ENCODE measurements around the gene REL.
"Not testable (repeated sequence)": the region's sequence is repeated elsewhere in the genome, so short reads cannot be mapped to it uniquely, and the experiment has no call there.

The REL gene

GRCh38 chr2:60926741-60927552, 45.6 kb downstream of the REL start:
- no peak for DNase-seq

DNA sequence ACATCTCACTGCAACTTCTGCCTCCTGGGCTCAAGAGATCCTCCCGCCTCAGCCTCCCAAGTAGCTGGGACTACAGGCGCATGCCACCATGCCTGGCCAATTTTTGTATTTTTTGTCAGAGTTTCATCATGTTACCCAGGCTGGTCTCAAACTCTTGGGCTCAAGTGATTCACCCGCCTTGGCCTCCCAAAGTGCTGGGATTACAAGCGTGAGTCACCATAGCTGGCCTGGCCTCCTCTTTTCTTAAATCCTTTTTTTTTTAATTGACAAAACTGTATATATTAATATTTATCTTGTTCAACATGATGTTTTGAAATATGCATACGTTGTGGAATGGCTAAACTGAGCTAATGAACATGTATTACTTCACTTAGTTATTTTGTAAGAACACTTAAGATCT, 50.7 kb downstream of the REL start:
- not testable (repeated sequence) for DNase-seq

DNA sequence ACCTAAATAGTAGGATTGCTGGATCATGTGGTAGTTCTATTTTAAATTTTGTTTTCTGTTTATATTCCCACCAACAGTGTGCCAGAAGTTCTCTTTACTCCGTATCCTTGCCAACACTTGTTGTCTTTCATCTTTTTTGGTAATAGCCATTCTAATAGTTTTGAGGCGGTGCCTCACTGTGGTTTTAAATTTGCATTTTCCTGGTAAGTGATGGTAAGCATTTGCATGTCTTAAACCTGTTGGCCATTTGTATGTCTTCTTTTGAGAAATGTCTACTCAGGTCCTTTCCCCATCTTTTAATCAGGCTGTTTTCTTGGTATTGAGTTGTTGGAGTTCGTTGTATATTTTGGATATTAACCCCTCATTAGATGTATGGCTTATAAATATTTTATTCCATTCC, 51.6 kb downstream of the REL start:
- DNase-seq = no peak

DNA sequence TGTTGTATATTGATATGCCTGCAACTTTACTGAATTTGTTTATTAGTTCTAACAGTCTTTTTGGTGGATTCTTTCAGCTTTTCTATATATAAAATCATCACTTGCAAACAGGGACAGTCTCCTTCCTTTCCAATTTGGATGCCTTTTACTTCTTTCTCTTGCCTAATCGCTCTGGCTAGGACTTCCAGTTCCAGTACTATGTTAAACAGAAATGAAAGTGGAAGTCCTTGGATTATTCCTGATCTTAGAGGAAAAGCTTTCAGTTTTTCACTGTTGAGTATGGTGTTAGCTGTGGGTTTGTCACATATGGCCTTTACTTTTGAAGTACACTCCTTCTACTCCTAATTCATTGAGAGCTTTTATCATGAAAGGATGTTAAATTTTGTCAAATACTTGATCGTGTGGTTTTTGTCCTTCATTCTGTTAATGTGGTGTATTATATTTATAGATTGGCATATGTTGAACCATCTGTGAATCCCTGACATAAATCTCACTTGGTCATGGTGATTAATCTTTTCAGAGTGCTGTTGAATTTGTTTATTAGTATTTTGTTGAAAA, 52.9 kb downstream of the REL start:
- no peak for DNase-seq

DNA sequence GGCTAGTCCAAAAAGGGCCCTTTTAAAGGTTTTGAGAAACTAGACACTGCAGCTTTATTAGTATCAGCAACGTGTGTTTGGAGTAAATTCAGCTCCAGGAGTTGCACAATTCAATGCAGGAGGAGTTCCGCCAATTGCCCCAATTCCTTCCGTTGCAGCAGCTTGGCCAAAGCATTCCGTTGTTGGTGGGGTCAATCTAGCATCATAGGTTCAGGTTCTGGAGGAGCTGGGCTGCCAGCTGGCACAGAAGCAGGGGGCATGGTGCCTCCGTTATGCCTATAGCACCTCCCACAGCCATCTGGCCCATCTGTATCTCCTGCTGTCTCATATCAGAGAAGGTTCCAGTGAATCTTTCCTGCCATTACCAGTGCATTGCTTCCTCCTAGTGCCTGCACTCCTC, 55.4 kb downstream of the REL start:
- no peak for DNase-seq

GRCh38 chr2:60938301-60938700, 56.9 kb downstream of the REL start:
- no peak for DNase-seq

DNA sequence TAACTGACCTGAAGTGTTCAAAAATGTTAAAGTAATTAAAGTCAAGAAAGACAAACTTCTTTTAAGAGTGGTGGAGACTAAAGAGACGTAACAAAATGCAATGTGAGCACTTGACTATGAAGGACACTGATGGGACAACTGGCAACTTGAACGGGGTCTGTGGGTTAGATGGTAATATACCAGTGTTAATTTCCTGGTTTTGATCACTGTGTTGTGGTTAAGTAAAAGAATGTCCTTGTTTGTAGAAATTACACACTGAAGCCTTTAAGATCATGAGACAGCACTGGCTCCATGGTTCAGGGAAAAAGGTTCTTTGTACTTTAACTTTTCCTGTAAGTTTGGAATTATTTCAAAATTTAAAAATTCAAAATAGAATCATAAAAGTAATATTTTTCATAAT, 58.2 kb downstream of the REL start:
- no peak for DNase-seq

- DNase-seq = no peak
Measured at GRCh38 chr2:60945341-60945740, 64.0 kb downstream of the REL start.

DNA sequence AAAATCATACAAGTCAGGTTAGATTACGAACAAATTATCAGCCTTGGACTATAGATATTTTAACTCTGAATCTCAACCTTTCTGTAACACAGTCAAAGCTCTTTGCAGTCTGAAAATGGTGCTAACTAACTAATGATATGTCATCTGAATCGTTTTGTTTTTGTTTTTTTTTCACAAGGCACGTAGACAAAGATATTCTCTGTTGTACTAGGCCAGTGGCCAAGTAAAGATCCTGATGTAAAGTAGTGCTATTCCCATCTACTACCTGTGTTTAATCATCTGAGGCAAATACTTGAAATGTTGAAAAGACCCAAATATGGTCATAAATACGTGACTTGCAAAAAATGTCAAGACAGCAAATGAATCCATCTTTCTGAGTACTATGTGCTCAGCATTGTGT, 65.7 kb downstream of the REL start:
- no peak for DNase-seq

GRCh38 chr2:60948161-60948560, 66.8 kb downstream of the REL start:
- DNase-seq = no peak

- no peak for DNase-seq
Measured at GRCh38 chr2:60948926-60949579, 67.7 kb downstream of the REL start.

- DNase-seq = no peak
Measured at GRCh38 chr2:60954139-60954538, 72.8 kb downstream of the REL start.

- DNase-seq = no peak
Measured at GRCh38 chr2:60957224-60957623, 75.8 kb downstream of the REL start.

GRCh38 chr2:60957643-60958042, 76.3 kb downstream of the REL start:
- no peak for DNase-seq

DNA sequence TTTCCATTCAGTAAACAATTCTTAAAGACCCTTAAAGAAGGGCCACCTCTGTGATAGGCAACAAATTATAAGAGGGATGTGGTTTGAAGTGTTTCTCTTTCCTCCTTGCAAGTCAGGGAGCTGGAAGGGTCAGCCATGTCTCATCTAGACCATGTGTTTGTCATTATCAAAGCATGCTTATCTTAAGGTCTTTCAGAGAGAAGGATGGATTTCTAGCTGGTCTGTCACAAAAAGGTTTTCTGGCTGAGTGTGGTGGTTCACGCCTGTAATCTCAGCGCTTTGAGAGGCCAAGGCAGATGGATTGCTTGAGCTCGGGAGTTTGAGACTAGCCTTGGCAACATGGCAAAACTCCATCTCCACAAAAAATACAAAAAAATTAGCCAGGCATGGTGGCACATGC, 77.0 kb downstream of the REL start:
- DNase-seq = no peak

DNA sequence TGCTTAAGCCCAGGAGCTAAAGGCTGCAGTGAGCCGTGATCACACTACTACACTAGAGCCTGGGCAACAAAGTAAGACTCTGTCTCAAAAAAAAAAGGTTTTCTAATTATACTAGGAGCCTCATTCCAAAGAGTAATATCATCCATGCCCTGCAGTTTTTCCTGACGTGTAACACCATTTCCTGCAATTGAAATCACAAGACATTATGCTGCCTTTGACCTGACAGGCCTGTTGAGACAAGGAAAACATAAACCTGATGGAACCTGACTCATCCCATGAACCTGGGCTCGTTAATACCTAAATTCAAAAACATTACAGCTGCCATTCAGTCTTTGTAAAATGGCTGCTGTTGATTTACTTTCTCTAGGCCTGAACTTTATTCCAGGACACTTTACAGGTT, 77.4 kb downstream of the REL start:
- no peak for DNase-seq

DNA sequence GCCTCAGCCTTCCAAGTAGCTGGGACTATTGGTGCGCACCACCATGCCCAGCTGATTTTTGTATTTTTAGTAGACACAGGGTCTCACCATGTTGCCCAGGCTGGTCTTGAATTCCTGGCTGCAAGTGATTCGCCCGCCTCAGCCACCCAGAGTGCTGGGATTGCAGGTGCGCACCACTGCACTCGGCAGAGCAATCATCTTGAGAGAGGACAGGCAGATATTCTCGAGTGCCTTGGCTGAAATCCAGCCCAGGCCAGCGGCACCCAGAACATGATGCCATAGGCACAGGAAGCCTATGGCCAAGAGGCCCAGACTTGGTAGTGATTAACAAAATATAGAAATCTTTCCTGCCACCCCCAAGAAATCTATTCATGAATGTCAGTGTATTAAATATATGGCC, 78.1 kb downstream of the REL start:
- DNase-seq = no peak

- DNase-seq = no peak
Measured at GRCh38 chr2:60960706-60961105, 79.3 kb downstream of the REL start.

GRCh38 chr2:60961457-60961856, 80.1 kb downstream of the REL start:
- DNase-seq = no peak

DNA sequence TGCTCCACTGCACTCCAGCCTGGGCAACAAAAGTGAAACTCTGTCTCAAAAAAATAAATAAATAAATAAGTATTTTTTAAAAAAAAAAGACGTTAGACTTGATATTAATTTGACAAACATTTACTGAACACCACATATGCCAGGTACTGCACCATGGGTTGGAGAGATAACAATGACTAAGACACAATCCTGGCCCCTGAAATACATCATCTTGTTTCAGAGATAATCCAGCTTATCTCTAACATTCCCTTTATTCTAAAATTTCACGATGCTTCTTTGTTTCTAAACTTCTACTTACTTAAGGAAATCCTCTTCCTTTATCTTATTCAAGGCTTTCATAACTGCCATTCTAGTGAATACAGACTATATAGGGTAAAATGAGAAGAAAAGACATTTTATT, 81.2 kb downstream of the REL start:
- DNase-seq = no peak

GRCh38 chr2:60963190-60963589, 81.8 kb downstream of the REL start:
- no peak for DNase-seq

DNA sequence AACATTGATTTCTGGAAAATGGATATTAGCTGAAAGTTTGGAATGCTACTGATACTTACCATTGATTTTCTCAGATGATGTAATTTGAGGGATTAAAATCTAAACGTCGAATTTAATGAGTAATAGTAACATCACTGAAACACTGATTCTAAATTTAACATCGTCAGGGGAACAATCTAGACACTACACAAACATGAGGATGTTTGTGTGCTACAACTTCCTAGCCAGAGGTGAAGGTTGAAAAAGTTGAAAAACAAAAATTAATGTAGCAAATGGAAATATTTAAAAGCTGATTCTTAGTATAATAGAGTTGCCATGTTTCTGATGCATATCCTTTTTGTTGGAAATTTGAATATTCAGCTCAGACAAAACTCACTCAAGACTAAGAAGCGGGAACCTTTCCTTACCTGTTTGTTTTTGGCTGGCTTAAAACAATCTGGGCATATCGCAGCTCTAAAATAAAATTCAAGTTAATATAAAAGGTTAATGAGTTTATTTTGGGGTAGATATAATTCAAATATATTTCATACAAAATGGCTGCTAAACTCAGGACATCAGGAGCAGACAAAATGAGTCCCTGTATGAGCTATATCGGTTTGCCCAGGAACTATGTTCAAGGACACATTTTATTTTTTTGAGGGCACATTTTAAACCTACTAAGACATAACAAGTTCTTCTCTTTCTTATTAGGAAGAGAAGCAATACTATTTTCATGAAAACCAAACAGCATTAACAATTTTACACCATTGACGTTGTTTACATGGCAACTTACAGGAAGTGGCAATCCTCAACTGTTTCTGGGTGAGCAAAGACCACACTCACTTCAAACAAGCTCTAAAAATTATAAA, 83.5 kb downstream of the REL start:
- no peak for DNase-seq

DNA sequence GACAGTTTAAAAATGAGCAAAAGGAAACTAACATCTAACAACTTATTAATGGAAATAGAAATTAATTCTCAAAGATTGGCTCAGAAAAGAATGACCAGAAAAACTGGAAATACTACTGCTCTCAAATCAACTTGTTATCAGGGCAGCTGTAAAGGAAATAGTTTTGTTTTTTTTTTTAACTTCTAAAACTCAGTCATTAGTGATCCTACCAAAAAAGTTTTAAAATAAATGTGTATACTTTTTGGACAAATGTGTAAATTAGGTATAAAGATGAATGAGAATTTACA, 84.1 kb downstream of the REL start:
- no peak for DNase-seq

All from activated gamma-delta T cell (primary cell).